Neutrophil (primary cell): ENCODE data around the gene PPM1N.

Experiments used
- H3K27ac ChIP-seq: fragments of 200-600 bp; sonication (generic); 2 replicates; pipeline ENCODE4 v1.5.1; 2016; ENCODE audit warnings: mild to moderate bottlenecking, moderate library complexity
- H3K27me3 ChIP-seq: fragments of 200-600 bp; sonication (generic); 2 replicates; pipeline ENCODE4 v1.6.0; 2016; ENCODE audit warnings: mild to moderate bottlenecking
- H3K36me3 ChIP-seq: fragments of 200-600 bp; sonication (generic); 2 replicates; pipeline ENCODE4 v1.5.1; 2017
- H3K4me1 ChIP-seq, 2 experiments: fragments of 200-600 bp in 1 of 2; sonication (generic) in 1 of 2; 1 replicate in 1 of 2; 2 replicates in 1 of 2; pipeline versions ENCODE4 v1.5.1 to v1.6.1; 2013 to 2016; ENCODE audit warnings: low read depth in 1 of 2, low read length in 1 of 2, mild to moderate bottlenecking in 1 of 2, moderate library complexity in 1 of 2; ENCODE audit not compliant: control insufficient read depth in 1 of 2, insufficient read depth in 1 of 2
- H3K4me3 ChIP-seq, 2 experiments: fragments of 200-600 bp in 1 of 2; sonication (generic) in 1 of 2; 1 replicate in 1 of 2; 2 replicates in 1 of 2; pipeline ENCODE4 v1.5.1; 2013 to 2016; ENCODE audit warnings: low read depth in 1 of 2, low read length in 1 of 2, mild to moderate bottlenecking in 1 of 2, moderate library complexity in 1 of 2
- H3K9me3 ChIP-seq: fragments of 200-600 bp; sonication (generic); 2 replicates; pipeline ENCODE4 v1.5.1; 2016
- CTCF ChIP-seq: fragments of 200-600 bp; sonication (generic); IDR thresholded peaks from 2 replicates; pipeline ENCODE4 v1.5.1; 2016; ENCODE audit warnings: antibody characterized with exemption

Gene PPM1N

GRCh38 chr19:45489216-45489855 is 8.9 kb upstream of the PPM1N start:
- Histone ChIP-seq H3K36me3 (no peaks in the 10 kb centered on the region), H3K27ac (no peak overlapping the region), H3K9me3 (no peaks in the 10 kb centered on the region), H3K4me1 (peaks cover 17 to 26% of the 10 kb centered on the region in 2 experiments), H3K4me3 (no peak overlapping the region), H3K27me3 (peaks cover 20% of the 10 kb centered on the region)
- no peak for TF ChIP-seq CTCF

DNA sequence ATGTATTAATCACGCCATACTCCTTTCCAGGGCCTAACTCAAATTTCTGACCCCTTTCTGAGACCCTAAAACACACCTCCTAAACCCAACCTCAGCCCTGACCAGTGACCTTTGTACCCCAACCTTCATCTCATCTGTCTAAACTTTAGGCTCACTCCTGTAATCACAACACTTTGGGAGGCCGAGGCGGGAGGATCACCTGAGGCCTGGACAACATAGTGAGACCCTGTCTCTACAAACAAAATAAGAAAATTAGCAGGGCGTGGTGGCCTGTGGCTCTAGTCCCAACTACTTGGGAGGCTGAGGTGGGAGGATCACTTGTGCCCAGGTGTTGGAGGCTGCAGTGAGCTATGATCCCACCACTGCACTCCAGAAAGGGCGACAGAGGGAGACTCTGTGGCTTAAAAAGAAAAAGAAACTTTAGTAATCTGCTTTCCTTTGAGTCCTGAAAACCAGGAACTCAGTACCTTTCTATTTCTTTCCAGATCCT is 6.1 kb upstream of the PPM1N start:
- Histone ChIP-seq H3K27me3 (peaks cover 44% of the 10 kb centered on the region), H3K4me3 (peak overlapping the region in 1 of 2 experiments; percentile 41), H3K27ac (no peak overlapping the region), H3K36me3 (no peaks in the 10 kb centered on the region), H3K9me3 (no peaks in the 10 kb centered on the region), H3K4me1 (peaks cover 27% of the 10 kb centered on the region in 2 experiments)
- TF ChIP-seq CTCF: no peak

GRCh38 chr19:45492627-45493470 is 5.4 kb upstream of the PPM1N start:
- H3K4me3 ChIP-seq: peak overlapping the region; percentile 30 to 41

GRCh38 chr19:45494261-45494916 is 3.9 kb upstream of the PPM1N start:
- TF ChIP-seq CTCF: no peak
- H3K27ac ChIP-seq: no peak overlapping the region
- H3K9me3 ChIP-seq: no peaks in the 10 kb centered on the region

More at GRCh38 chr19:45492627-45493470, 5.4 kb upstream of the PPM1N start:
- H3K36me3 ChIP-seq: no peaks in the 10 kb centered on the region
- H3K4me1 ChIP-seq: peaks cover 33% of the 10 kb centered on the region in 2 experiments
- no peak for TF ChIP-seq CTCF
- no peaks in the 10 kb centered on the region for H3K9me3 ChIP-seq
- peaks cover 51% of the 10 kb centered on the region for H3K27me3 ChIP-seq
- H3K27ac ChIP-seq: no peak overlapping the region

GRCh38 chr19:45495178-45495577 is 3.1 kb upstream of the PPM1N start:
- peaks cover 72% of the 10 kb centered on the region for H3K27me3 ChIP-seq
- TF ChIP-seq CTCF: no peak
- H3K9me3 ChIP-seq: no peaks in the 10 kb centered on the region
- no peak overlapping the region for H3K4me3 ChIP-seq
- H3K27ac ChIP-seq: no peak overlapping the region
- no peaks in the 10 kb centered on the region for H3K36me3 ChIP-seq
- peaks cover 56 to 57% of the 10 kb centered on the region in 2 experiments for H3K4me1 ChIP-seq

More at GRCh38 chr19:45494261-45494916, 3.9 kb upstream of the PPM1N start:
- Histone ChIP-seq H3K4me1 (peaks cover 48 to 49% of the 10 kb centered on the region in 2 experiments), H3K27me3 (peaks cover 67% of the 10 kb centered on the region), H3K36me3 (no peaks in the 10 kb centered on the region), H3K4me3 (no peak overlapping the region)
